Neural cell (in vitro differentiated cells): ENCODE data around the gene ARHGAP10. TPM values are rescaled to one million over a fixed set of nuclear protein-coding genes. Genes with fewer than 3 reads are reported as not detected.

Experiments
- H2AFZ ChIP-seq: fragments of 200-600, 300-800 bp; sonication (generic), shearing (Covaris generic); 2 replicates; pipeline ENCODE4 v1.6.0; 2014; ENCODE audit warnings: low read depth, mild to moderate bottlenecking, antibody characterized with exemption, low read length, moderate library complexity
- H3F3A ChIP-seq: fragments of 200-600 bp; shearing (Covaris generic); 2 replicates; pipeline ENCODE4 v1.6.1; 2016; ENCODE audit warnings: mild to moderate bottlenecking, moderate library complexity, mixed read lengths, antibody characterized with exemption, low read length; ENCODE audit not compliant: insufficient read depth, poor library complexity, severe bottlenecking
- H3K27ac ChIP-seq: fragments of 200-600, 300-800 bp; sonication (generic), shearing (Covaris generic); 2 replicates; pipeline ENCODE4 v1.5.1; 2014; ENCODE audit warnings: mild to moderate bottlenecking, low read length, moderate library complexity
- H3K27me3 ChIP-seq: fragments of 300-800, 200-600 bp; sonication (generic), shearing (Covaris generic); 2 replicates; pipeline ENCODE4 v1.6.0; 2014; ENCODE audit warnings: mild to moderate bottlenecking, low read depth, low read length, moderate library complexity; ENCODE audit not compliant: insufficient read depth
- H3K36me3 ChIP-seq: fragments of 300-800, 200-600 bp; sonication (generic), shearing (Covaris generic); 2 replicates; pipeline ENCODE4 v1.5.1; 2014; ENCODE audit warnings: mild to moderate bottlenecking, antibody characterized with exemption, low read length, moderate library complexity; ENCODE audit not compliant: insufficient read depth
- H3K4me2 ChIP-seq: fragments of 300-800, 200-600 bp; sonication (generic), shearing (Covaris generic); 2 replicates; pipeline ENCODE4 v1.6.0; 2014; ENCODE audit warnings: mild to moderate bottlenecking, low read length
- H3K4me3 ChIP-seq: fragments of 300-800, 200-600 bp; sonication (generic), shearing (Covaris generic); 2 replicates; pipeline ENCODE4 v1.5.1; 2014; ENCODE audit warnings: mild to moderate bottlenecking, low read length, moderate library complexity
- H3K79me2 ChIP-seq: fragments of 200-600 bp; shearing (Covaris generic); replicated peaks from 2 replicates; pipeline ENCODE4 v1.6.0; 2014; ENCODE audit warnings: mild to moderate bottlenecking, low read length, moderate library complexity; ENCODE audit not compliant: insufficient read depth
- H3K9ac ChIP-seq: fragments of 300-800, 200-600 bp; sonication (generic), shearing (Covaris generic); 2 replicates; pipeline ENCODE4 v1.6.1; 2016; ENCODE audit warnings: mild to moderate bottlenecking, low read length, mixed read lengths
- H3K9me2 ChIP-seq: fragments of 200-600 bp; shearing (Covaris generic); 2 replicates; pipeline ENCODE4 v1.6.1; 2016; ENCODE audit warnings: mild to moderate bottlenecking, low read length, mixed read lengths; ENCODE audit not compliant: insufficient read depth
- H3K9me3 ChIP-seq: fragments of 200-600, 300-800 bp; sonication (generic), shearing (Covaris generic); 2 replicates; pipeline ENCODE4 v1.6.1; 2016; ENCODE audit warnings: mild to moderate bottlenecking, mixed run types, low read length, moderate library complexity, mixed read lengths
- H4K20me1 ChIP-seq: fragments of 200-600 bp; shearing (Covaris generic); 2 replicates; pipeline ENCODE4 v1.6.1; 2016; ENCODE audit warnings: mild to moderate bottlenecking, mixed run types; ENCODE audit not compliant: insufficient read depth
- CTCF ChIP-seq: fragments of 450-650 bp; IDR thresholded peaks from 2 replicates; pipeline ENCODE4 v1.5.1; 2014; ENCODE audit warnings: antibody characterized with exemption, mild to moderate bottlenecking, moderate library complexity; ENCODE audit not compliant: poor library complexity, severe bottlenecking
- EP300 ChIP-seq: fragments of 450-650 bp; conservative IDR thresholded peaks from 2 replicates; pipeline ENCODE4 v1.6.1; 2014; ENCODE audit warnings: antibody characterized with exemption, mild to moderate bottlenecking, moderate library complexity; ENCODE audit not compliant: poor library complexity, severe bottlenecking
- EZH2 ChIP-seq: fragments of 200-600, 300-800 bp; shearing (Covaris generic), sonication (generic); IDR thresholded peaks from 2 replicates; pipeline ENCODE4 v1.6.1; 2014; ENCODE audit warnings: antibody characterized with exemption, low read length, borderline replicate concordance, mild to moderate bottlenecking; ENCODE audit not compliant: insufficient read depth, poor library complexity, severe bottlenecking
- MXI1 ChIP-seq: fragments of 450-650 bp; conservative IDR thresholded peaks from 2 replicates; pipeline ENCODE4 v1.6.1; 2014; ENCODE audit warnings: antibody characterized with exemption, mild to moderate bottlenecking; ENCODE audit not compliant: poor library complexity, severe bottlenecking
- POLR2AphosphoS5 ChIP-seq: IDR thresholded peaks from 2 replicates; pipeline ENCODE4 v1.6.1; 2012
- RAD21 ChIP-seq: fragments of 450-650 bp; conservative IDR thresholded peaks from 2 replicates; pipeline ENCODE4 v1.6.1; 2014; ENCODE audit warnings: antibody characterized with exemption, mild to moderate bottlenecking, moderate library complexity
- REST ChIP-seq: IDR thresholded peaks from 2 replicates; pipeline ENCODE4 v1.6.1; 2012; ENCODE audit warnings: borderline replicate concordance
- SMC3 ChIP-seq: fragments of 450-650 bp; conservative IDR thresholded peaks from 2 replicates; pipeline ENCODE4 v1.6.1; 2014; ENCODE audit warnings: antibody characterized with exemption, mild to moderate bottlenecking, moderate library complexity; ENCODE audit not compliant: poor library complexity
- TAF1 ChIP-seq: IDR thresholded peaks from 2 replicates; pipeline ENCODE4 v1.6.1; 2012; ENCODE audit warnings: low read depth
- polyA plus RNA-seq: library from polyadenylated mRNA; depleted of rRNA; stranded (reverse); fragments of >200 nt; gene quantifications from 2 replicates; pipeline ENCODE4 v1.2.3, GENCODE V29; 2014

ARHGAP10 gene
- polyA plus RNA-seq, 1 donor from 2014 or later, result 1.2 TPM

DNA sequence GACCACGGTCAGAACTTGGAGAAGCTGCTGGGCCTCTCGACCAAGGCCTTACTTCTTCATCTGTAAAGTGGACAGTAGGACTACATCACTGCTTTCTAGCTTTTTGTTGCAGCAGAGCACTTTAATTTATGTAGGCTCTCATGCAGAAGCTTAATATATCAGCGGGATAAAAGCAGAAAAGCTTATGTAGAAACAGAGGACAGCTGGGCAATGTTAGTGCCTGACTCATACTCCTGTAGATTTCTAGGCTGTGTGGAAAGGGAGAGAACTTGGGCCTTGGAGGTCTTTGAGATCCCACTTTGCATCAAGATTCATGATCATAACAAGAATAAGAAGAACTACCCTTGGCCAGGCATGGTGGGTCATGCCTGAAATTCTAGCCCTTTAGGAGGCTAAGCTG, 91.2 kb downstream of the ARHGAP10 start:
- Histone ChIP-seq H3K27me3 (no peaks in the 10 kb centered on the region), H3K4me2 (no peak overlapping the region), H3K9me3 (no peaks in the 10 kb centered on the region), H3K27ac (no peak overlapping the region), H3K9me2 (no peaks in the 10 kb centered on the region), H3K4me3 (no peak overlapping the region), H3K36me3 (no peaks in the 10 kb centered on the region), H3F3A (no peaks in the 10 kb centered on the region), H2AFZ (no peak overlapping the region), H3K9ac (no peak overlapping the region), H4K20me1 (no peaks in the 10 kb centered on the region), H3K79me2 (no peaks in the 10 kb centered on the region)
- no peak for TF ChIP-seq MXI1
- no peak for TF ChIP-seq SMC3
- no peak for TF ChIP-seq EP300
- TF ChIP-seq EZH2, result no peak

- H3K9me2 ChIP-seq, result no peaks in the 10 kb centered on the region
- no peaks in the 10 kb centered on the region for H4K20me1 ChIP-seq
- H3K4me2 ChIP-seq, result no peak overlapping the region
- no peak overlapping the region for H3K4me3 ChIP-seq
- H3K79me2 ChIP-seq, result no peaks in the 10 kb centered on the region
- no peaks in the 10 kb centered on the region for H3K36me3 ChIP-seq
- H3F3A ChIP-seq, result no peaks in the 10 kb centered on the region
- TF ChIP-seq POLR2AphosphoS5 (no peak), REST (no peak), RAD21 (no peak), SMC3 (no peak), CTCF (no peak), EP300 (no peak), TAF1 (no peak), EZH2 (no peak), MXI1 (no peak)
- H3K9me3 ChIP-seq, result no peaks in the 10 kb centered on the region
- no peak overlapping the region for H2AFZ ChIP-seq
- H3K27ac ChIP-seq, result no peak overlapping the region
- H3K27me3 ChIP-seq, result no peaks in the 10 kb centered on the region
- no peak overlapping the region for H3K9ac ChIP-seq
These were observed 92.4 kb downstream of the ARHGAP10 start for GRCh38 chr4:147824316-147824715.

- no peak overlapping the region for H3K4me3 ChIP-seq
- no peaks in the 10 kb centered on the region for H3K9me3 ChIP-seq
- H3K4me2 ChIP-seq, result no peak overlapping the region
- no peaks in the 10 kb centered on the region for H3K79me2 ChIP-seq
- no peaks in the 10 kb centered on the region for H3K36me3 ChIP-seq
- TF ChIP-seq EZH2 (no peak), SMC3 (no peak), CTCF (no peak), POLR2AphosphoS5 (no peak), RAD21 (no peak), EP300 (no peak), MXI1 (no peak), REST (no peak), TAF1 (no peak)
- H4K20me1 ChIP-seq, result no peaks in the 10 kb centered on the region
- H2AFZ ChIP-seq, result no peak overlapping the region
- H3K27me3 ChIP-seq, result no peaks in the 10 kb centered on the region
- no peak overlapping the region for H3K9ac ChIP-seq
- no peak overlapping the region for H3K27ac ChIP-seq
- H3K9me2 ChIP-seq, result no peaks in the 10 kb centered on the region
- no peaks in the 10 kb centered on the region for H3F3A ChIP-seq
These were observed 93.0 kb downstream of the ARHGAP10 start for GRCh38 chr4:147824884-147825283.
